Stimulated activated CD4-positive, alpha-beta T cell treated with anti-CD3 and anti-CD28 coated beads, Interleukin-1b, Interleukin-23, amount 100 ng/mL, for 24 hours (primary cell): ENCODE results near the gene TARBP1.
A peak's percentile ranks its signal among the peaks of the same experiment; 100 is the strongest.
"Not testable (repeated sequence)": the region's sequence is repeated elsewhere in the genome, so short reads cannot be mapped to it uniquely, and the experiment has no call there.

Source experiments
- DNase-seq, 4 experiments: peaks; one replicate each; pipeline ENCODE4 v3.0.0-alpha.2; 2020; ENCODE audit warnings: low read depth in 4 of 4, low spot score in 1 of 4

The TARBP1 gene, protein sequence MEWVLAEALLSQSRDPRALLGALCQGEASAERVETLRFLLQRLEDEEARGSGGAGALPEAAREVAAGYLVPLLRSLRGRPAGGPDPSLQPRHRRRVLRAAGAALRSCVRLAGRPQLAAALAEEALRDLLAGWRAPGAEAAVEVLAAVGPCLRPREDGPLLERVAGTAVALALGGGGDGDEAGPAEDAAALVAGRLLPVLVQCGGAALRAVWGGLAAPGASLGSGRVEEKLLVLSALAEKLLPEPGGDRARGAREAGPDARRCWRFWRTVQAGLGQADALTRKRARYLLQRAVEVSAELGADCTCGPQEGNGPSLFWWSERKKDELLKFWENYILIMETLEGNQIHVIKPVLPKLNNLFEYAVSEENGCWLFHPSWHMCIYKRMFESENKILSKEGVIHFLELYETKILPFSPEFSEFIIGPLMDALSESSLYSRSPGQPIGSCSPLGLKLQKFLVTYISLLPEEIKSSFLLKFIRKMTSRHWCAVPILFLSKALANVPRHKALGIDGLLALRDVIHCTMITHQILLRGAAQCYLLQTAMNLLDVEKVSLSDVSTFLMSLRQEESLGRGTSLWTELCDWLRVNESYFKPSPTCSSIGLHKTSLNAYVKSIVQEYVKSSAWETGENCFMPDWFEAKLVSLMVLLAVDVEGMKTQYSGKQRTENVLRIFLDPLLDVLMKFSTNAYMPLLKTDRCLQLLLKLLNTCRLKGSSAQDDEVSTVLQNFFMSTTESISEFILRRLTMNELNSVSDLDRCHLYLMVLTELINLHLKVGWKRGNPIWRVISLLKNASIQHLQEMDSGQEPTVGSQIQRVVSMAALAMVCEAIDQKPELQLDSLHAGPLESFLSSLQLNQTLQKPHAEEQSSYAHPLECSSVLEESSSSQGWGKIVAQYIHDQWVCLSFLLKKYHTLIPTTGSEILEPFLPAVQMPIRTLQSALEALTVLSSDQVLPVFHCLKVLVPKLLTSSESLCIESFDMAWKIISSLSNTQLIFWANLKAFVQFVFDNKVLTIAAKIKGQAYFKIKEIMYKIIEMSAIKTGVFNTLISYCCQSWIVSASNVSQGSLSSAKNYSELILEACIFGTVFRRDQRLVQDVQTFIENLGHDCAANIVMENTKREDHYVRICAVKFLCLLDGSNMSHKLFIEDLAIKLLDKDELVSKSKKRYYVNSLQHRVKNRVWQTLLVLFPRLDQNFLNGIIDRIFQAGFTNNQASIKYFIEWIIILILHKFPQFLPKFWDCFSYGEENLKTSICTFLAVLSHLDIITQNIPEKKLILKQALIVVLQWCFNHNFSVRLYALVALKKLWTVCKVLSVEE (N-terminal part only)

DNA sequence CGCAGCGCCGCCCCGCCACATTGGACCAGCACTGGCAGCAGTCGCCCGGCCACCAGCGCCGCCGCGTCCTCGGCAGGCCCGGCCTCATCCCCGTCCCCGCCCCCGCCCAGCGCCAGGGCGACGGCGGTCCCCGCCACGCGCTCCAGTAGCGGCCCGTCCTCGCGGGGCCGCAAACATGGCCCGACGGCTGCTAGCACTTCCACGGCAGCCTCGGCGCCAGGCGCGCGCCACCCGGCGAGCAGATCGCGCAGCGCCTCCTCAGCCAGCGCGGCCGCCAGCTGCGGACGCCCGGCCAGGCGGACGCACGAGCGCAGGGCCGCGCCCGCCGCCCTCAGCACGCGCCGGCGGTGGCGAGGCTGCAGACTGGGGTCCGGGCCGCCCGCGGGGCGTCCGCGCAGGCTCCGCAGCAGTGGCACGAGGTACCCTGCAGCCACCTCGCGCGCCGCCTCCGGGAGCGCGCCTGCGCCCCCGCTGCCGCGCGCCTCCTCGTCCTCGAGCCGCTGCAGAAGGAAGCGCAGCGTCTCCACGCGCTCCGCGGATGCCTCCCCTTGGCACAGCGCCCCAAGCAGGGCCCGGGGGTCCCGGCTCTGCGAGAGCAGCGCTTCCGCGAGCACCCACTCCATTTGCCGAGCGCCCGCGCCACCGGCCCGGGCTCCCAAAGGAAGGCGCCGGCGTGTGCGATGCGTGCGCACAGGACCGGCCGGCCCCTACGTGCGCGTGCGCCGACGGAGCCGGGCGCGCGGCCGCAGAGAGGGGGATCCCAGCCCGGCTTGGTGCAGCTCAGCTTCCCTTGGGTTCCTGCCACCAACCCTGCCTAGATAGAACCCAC, at the start of gene TARBP1:
TSS of gene TARBP1 (minus strand) at position 699 of the 829 bp plus-strand sequence. CDS start at position 623, 76 bp downstream.
- peak; percentile 44 to 68 (median 59) for DNase-seq

DNA sequence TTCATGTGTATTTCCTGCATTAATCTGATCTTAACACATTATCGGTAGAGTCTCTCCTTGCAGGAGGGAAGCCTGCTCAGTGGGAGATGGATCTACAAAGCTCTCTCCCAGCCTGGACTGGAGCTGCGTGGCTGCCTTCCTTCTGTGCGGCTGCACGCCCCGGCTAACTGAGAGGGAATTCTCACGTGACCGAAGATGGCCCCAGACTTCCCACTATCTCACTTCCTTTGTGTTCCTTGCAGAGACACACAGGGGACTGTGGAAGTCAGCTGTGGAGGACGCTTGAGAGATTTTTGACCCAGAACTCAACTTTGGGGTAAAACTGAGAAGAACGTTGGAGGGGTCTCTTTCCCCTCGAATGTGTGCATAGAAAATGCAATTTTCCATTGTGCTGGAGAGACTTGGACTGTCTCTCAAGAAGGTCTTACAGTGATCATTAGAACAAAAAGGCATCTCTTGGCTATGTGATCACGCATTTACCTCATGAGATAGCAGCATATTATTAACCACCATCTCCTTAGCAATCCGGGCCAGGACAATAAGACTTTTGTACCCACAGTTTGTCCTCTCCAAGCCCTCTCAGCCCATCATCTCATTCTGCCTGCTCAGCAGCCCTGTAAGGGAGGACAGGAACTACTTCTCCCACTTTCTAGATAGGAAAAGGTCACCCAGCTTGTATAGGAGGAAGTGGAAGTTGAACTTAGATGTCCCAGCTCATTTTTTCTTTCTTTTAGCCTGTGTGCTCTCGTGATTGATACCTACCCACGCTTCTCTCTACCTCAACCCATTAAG, 49.3 kb upstream of the TARBP1 start:
- DNase-seq: no peak

DNA sequence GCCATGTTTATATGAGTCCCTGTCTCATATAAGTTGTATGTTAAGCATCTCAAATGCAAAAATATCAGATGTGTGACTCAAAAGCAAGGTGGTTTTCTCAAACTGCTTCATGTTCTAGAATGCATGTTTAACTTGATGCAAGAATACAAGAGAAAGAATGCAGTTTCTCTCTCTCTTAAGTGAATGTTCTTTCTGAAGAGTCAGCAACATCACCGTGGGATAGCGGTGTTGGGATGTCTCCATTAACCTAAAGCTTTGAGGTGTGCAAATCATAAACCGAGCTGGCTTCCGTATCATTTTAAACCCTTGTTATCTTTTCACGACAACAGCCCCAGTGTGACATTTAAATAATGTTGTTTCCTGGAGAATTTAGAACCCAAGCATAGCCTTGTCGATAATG, 48.4 kb upstream of the TARBP1 start:
- no peak for DNase-seq

DNA sequence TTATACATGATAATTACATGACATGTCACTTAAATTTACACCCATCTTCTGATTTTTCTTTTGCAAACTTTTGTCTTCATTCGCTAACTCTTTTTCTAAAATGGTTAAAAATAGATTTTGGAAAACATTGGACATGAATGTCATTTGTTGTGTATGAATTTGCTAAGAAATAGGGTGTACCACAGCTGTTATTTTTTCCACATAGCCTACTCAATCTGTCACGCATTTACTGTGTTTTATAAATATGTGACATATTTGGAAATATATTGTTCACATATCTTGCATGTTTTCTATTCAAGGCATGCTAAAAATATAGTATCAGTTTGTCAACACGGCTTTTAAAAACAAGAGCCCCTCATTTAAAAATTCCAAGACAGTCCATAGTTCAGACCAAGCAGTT, 47.9 kb upstream of the TARBP1 start:
- no peak for DNase-seq

DNA sequence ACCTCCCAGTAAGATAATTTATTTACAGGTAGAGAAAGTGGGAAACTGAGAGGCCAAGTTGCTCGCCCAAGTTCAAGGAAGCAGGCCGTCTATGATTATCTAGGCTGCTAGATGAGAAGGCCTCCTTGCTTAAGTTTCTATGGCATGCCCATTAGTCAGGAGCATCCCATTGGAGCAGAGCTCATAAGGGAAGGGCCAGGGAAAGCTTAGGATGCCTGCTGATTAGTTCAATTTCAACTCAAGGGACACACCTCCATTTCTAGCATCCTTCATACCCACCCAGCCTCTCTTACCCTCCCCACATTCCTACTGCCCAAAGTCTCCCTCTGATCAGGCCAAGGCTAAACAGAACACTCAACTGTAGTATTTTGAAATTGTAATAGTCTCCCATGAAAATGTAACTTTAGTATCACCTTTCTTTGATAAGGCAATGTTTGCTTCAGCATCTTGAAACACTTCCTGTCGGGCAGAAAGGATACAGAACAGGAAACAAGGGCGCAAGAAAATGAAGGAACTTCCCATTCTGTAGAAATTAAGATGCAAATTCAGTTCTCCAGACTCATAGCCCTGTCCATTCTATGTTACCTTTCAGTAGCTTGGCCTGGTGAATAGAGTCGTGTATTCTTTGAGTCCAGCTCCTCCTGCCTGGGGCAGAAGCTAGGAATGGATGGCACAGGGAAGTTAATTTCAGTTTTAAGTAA, 46.3 kb upstream of the TARBP1 start:
- DNase-seq: no peak

DNA sequence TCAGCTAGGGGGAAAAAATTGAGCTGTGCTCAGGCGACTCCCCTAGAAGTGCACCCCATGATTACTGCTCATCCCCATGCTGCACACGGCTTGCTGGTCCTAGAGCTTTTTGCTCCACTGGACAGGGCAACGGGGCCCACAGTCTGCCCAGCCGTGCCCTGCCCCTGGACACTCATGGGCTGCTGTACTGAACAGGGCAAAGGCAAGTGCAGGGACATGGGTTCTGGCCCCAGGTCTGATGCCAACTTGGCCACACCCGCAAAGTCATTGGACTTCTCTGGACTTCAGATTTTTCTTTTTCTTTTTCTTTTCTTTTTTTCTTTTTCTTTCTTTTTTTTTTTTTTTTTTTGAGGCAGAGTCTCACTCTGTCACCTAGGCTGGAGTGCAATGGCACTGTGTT, 42.9 kb upstream of the TARBP1 start:
- DNase-seq: no peak

DNA sequence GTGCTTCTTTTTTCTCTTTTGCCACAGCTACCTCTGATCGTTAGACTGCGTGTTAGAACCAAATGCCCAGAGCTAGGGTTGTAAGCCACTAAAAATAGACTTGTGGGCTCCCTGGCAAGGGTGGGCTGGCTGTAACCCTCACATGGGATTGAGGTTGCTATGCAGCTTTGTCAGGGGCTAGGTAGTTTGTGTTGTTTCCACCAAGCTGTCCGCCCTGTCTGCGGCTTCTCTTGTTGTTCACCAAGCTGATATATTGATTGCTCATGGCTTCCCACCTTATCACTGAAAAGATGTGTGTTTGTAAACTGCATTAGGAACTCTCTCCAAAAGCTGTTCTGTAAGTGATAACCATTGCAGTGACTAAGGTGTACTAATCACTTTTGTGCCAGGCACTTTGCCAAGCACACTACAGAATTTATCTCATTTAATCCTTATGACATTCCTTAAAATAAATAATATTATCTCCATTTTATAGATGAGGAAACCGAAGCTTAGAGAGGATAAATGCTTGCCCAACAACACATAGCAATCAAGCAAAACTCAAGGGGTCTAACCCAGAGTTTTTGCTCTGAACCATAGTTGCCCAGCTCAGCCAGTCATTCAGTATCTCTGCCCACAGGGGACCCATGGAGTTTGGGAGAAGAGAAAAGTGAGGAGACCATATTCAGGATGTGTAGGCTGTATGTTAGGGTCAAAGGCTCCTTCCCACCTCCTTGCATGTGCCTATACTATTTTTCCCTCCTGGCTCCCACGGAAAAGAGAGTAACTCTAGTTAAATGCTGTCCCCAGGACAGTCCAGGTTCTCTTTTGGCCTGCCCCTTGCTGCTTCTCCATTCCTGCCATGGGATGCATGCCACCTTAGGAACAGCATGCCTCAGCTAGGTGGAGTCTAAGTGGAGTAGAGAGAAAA, 42.2 kb upstream of the TARBP1 start:
- DNase-seq: no peak

DNA sequence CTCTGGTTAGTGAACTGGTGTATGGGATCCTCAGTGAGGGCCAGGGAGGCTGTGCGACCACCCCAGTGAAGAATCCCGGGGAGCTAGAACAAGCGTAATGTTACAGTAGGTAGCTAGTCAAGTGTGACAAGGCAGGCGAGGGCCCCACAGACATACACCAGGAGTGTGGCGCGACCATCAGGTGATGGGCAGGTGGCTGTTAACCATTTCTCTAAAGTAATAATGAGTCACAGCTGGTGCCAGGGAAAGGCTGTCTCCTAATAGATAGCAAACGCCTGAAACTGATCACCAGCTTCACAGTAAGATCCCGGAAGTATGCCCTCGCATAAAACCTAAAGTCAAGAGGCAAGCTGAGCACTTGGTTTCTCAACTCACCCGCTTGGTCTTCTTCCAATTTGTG, 40.5 kb upstream of the TARBP1 start:
- DNase-seq: no peak

DNA sequence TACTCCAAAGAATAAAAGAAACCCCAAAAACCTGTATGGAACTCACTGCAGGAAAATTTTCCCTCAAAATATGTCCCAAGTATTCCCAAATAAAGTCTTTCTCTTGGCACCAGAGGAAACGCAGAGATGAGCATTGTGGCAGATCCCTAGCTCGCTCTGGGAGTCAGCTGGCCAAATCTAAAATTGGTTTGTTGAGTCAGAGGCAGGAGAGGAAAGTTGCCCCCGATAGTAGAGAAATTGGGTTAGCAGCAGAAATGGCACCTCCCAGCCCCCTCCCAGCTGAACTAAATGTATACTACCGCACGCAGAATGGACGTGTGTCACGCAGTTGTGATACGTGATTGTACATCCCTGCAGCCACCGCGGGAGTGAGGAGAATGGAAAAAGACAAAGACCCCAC, 39.9 kb upstream of the TARBP1 start:
- no peak for DNase-seq

DNA sequence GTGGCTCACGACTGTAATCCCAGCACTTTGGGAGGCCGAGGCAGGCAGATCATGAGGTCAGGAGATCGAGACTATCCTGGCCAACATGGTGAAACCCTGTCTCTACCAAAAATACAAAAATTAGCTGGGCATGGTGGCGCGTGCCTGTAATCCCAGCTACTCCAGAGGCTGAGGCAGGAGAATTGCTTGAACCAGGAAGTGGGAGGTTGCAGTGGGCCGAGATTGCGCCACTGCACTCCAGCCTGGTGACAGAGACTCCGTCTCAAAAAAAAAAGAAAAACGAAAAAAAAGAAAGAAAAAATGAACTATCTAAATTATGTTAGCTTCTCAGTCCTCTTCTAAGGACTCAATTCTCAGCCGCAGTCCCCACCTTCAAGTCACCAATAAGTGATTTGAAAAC, 39.1 kb upstream of the TARBP1 start:
- DNase-seq: not testable (repeated sequence)

DNA sequence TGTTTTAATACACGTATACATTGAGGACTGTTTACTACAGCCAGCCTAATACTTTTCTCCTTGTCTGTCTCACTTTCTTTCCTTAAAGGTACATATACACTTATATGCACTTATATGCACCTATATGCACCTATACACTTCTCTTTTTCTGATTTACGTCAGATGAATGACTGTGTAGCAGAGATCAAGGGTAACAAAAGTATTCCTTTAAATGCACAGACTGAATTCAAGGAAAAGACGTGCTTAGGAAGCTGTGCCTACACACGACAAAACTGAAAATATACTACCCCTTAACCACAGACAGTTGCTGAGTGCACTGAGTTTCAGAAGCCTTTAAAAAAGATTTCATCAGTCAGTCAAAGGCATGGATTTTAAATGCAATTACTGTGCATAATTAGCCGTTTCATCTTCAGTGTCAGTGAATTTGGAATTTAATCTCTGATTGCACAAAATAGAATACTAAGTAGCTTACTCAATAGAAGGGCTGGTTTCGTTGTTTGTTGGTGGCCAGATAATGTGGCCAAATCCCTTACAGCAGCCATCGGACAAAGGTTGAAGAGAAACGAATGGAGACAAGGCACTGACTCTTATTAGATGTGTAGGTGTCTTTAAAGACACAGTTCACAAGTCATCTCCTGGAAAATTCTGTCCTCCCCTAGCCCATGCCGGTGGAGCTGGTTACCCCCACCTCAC, 38.3 kb upstream of the TARBP1 start:
- DNase-seq: no peak

DNA sequence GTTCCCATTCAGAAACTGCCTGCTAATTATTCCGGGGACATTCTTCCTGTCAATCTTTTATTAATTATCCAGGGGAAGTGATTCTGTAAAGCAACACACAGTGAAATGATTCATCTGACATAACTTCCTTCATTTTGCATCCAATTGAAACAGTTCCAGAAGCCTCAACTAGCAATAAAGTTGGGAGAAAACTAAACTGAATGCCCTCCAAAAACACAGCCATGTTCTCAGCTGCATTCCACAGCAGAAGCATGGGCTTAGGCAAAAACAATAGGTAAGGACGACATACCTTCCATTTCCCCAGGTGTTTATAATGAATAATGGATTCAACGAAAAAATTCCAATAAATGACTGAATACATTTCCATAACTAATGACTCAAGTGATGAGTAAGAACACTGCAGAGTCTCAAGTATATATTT, 36.9 kb upstream of the TARBP1 start:
- DNase-seq: no peak

DNA sequence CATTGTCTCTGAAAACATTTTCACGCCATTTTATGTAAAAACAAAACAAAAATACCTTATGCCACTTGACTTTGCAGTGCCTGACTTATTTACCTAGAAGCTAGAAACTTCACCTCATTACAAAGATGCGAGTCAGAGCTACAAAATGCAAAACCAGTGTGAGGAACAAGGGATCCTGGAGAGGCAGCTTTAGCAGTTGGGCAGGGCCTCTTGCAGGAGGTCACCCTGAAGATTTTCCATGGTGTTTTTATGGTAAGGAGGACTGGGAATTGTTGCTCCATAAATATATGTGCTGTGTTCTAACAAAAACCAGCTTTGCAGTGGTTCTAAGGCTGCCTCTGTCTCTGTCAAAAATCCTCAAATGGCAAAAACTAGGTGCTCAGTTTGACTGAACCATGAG, 36.4 kb upstream of the TARBP1 start:
- no peak for DNase-seq

DNA sequence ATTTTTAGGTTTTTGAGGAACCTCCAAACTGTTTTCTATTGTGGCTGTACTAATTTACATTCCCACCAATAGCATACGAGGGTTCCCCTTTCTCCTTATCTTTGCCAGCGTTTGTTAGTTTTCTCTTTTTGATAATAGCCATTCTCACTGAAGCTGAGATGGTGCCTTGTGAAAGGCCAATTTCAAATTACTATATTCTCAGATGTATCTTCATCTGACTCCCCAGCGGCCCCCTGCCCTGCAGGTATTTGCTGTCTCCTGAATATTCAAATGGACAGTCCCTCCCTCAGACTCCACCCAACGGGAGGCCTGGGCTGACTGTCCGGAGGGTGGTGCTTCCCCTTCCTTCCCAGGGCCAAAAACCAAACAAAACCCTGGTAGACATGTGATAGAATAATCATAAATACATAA, 33.5 kb upstream of the TARBP1 start:
- no peak for DNase-seq

DNA sequence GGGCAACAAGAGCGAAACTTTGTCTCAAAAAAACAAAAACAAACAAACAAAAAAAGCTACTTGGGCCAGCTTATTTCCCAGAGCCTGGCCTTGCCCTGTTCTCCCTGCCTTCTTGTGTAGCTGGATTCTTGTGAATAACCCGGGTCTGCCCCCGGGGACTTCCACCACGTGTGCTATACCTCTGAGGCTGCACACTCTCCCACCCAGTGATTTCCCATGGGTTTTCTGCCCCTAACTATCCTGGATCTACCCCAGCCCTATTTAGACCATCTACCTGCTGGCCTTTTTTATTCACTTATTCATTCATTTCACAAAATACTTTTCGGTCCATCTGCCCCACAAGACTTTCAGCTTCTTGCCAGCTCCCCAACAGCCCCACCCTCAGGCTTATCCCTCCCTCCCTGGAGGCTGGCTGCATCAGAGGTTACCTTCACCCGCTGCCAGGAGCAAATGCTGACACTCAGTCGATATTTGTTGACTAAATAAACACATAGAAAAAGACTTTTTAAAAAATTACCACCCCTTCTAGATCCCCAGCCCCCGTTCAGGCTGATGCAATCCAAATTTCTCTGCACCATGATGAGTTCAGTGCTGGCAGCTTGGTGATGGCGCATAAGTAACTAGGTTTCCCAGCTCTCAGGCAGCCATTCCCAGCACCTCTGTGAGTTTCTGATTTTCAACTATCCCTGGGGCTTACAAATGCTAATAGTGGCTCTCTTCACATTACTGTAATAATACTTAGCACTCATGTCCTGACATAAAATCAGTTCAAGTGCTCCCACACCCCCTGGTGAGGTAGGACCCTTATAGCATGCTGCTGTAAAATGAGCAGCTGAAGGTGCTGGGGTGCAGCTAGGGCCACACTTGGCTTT, 30.7 kb upstream of the TARBP1 start:
- no peak for DNase-seq

DNA sequence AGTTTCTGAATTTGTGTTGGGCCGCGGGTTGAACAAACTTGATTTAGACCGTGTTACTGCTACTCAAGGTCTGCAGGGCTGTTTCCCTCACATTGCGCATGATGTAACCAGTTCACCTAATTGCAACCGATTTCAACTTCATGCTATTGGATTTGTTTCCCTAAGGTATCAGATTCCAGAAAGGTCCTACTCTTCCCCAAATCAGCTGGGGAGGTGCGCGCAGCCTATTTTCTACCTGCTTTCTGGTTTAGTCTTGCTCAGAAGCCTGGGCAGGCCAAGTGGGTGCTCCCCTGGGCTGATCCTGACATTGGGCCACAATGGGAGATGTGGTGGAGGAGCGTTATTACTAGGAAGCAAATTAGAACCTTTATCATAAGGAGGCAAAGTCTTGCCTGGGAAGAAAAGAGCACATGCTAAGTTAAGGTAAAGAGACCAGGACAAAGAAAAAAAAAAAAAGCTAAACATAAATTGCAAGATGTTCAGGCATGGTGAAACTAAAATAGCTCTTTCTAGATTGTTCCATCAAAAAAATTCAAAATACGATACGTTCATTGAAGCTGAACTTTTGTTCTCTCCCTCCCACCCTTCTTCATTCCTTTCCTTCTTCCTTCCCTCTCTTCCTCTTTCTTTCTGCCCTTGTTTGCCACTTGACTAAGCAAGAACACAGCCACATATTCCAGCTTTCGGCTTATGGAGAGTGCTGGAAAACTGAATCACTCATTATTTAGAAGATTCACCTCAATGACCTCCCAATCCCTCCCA, 28.8 kb upstream of the TARBP1 start:
- no peak for DNase-seq
